ENCODE data around the gene UGT1A5. TPM values are rescaled to one million over a fixed set of nuclear protein-coding genes. Genes with fewer than 3 reads are reported as not detected.

The UGT1A5 gene
- total and polyA plus RNA-seq, 2 of the 4 experiments (the other 2 are of a cell fraction) = not detected

DNA sequence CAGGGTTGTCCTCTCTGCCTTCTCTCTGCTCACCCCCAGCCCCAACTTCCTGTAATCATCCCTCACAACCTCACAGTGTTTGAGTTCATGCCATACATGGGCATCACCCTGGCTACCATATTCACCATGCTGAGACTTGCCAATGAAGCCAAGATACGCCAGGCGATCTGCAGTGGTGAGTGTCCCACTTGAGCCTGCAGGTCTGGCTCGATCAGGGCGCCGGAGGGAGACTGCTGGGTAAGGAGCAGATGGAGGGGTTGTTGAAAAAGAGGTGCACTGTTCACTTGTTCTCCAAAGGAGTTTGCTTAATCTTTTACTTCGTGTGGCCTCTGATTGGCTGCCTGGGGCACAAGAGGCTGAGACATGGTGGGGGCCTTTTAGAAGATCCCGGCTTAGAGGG lies 80.0 kb downstream of the UGT1A5 start:
- Histone ChIP-seq H4K20me1 (ENCODE audit: insufficient read depth, low read length) (no peaks in the 10 kb centered on the region), H3K4ac (ENCODE audit: low read depth, low read length) (no peak overlapping the region), H2AK5ac (ENCODE audit: low read depth, low read length) (no peak overlapping the region), H2BK120ac (ENCODE audit: low read depth, low read length) (no peak overlapping the region), H4K8ac (ENCODE audit: low read depth in 2 of 2, low read length in 2 of 2) (no peak overlapping the region), H2BK15ac (ENCODE audit: low read depth, low read length) (no peak overlapping the region), H3K14ac (replicated peaks; ENCODE audit: low read depth, low read length) (no peak overlapping the region), H2BK5ac (ENCODE audit: low read depth, low read length, poor library complexity, severe bottlenecking) (no peak overlapping the region), H3K9me1 (ENCODE audit: insufficient read depth, low read length) (no peaks in the 10 kb centered on the region), H3K79me1 (ENCODE audit: low read depth in 1 of 2, low read length in 2 of 2) (no peaks in the 10 kb centered on the region), H3K23ac (ENCODE audit: low read depth, low read length) (no peak overlapping the region), H3K4me3 (ENCODE audit: insufficient read depth, low read depth, low read length) (no peak overlapping the region), H2AK9ac (replicated peaks; ENCODE audit: low read depth, low read length, poor library complexity) (no peak overlapping the region), H2AFZ (replicated peaks; ENCODE audit: low read length, poor library complexity) (no peak overlapping the region), H3K27me3 (ENCODE audit: control insufficient read depth, insufficient read depth, low read length) (peaks cover 8% of the 10 kb centered on the region), H4K5ac (ENCODE audit: low read depth, low read length) (no peak overlapping the region), H3K18ac (ENCODE audit: low read depth, low read length) (no peak overlapping the region), H4K91ac (ENCODE audit: insufficient read depth, low read depth, low read length) (no peak overlapping the region), H3K4me2 (ENCODE audit: low read depth, low read length) (no peak overlapping the region), H3K9ac (ENCODE audit: low read depth, low read length) (no peak overlapping the region), H2BK20ac (ENCODE audit: low read depth, low read length) (no peak overlapping the region), H3K9me3 (ENCODE audit: control insufficient read depth, insufficient read depth, low read length) (no peaks in the 10 kb centered on the region), H3K27ac (ENCODE audit: insufficient read depth, low read length) (no peak overlapping the region), H3K56ac (ENCODE audit: extremely low read depth, insufficient read depth, low read length) (no peak overlapping the region), H3K4me1 (ENCODE audit: control insufficient read depth, insufficient read depth, low read length) (no peaks in the 10 kb centered on the region), H3K36me3 (ENCODE audit: control insufficient read depth, insufficient read depth, low read length) (no peaks in the 10 kb centered on the region)
- intact Hi-C loops (cut with micrococcal nuclease) (no loop called here), in situ Hi-C loops (cut with MboI; ENCODE audit: low sequenced_read_pairs) (no loop called here), dilution Hi-C loops (cut with HindIII; ENCODE audit: low sequenced_read_pairs, unreplicated experiment) (no loop called here)
- ChIA-PET POLR2A (ENCODE audit: unreplicated experiment) (no interaction called here), CTCF (no interaction called here)
- no TSS peak for BruUV-seq (replicated peaks)
- no peak for TF ChIP-seq NFE2L2 (IDR thresholded peaks at IDR 0.05; ENCODE audit: low read depth, low read length)
- no peak for TF ChIP-seq RCOR1 (IDR thresholded peaks at IDR 0.05; ENCODE audit: insufficient replicate concordance, low read length)
- TF ChIP-seq CHD1 (IDR thresholded peaks at IDR 0.05; ENCODE audit: low read depth, low read length) = no peak
- TF ChIP-seq, protein P1, sequence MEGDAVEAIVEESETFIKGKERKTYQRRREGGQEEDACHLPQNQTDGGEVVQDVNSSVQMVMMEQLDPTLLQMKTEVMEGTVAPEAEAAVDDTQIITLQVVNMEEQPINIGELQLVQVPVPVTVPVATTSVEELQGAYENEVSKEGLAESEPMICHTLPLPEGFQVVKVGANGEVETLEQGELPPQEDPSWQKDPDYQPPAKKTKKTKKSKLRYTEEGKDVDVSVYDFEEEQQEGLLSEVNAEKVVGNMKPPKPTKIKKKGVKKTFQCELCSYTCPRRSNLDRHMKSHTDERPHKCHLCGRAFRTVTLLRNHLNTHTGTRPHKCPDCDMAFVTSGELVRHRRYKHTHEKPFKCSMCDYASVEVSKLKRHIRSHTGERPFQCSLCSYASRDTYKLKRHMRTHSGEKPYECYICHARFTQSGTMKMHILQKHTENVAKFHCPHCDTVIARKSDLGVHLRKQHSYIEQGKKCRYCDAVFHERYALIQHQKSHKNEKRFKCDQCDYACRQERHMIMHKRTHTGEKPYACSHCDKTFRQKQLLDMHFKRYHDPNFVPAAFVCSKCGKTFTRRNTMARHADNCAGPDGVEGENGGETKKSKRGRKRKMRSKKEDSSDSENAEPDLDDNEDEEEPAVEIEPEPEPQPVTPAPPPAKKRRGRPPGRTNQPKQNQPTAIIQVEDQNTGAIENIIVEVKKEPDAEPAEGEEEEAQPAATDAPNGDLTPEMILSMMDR (conservative IDR thresholded peaks at IDR 0.05; ENCODE audit: low read depth, low read length) = no peak
- no peak for TF ChIP-seq BHLHE40 (IDR thresholded peaks at IDR 0.05; ENCODE audit: low read depth, low read length)
- TF ChIP-seq FOS (IDR thresholded peaks at IDR 0.05; ENCODE audit: low read depth, low read length) = no peak
- no peak for TF ChIP-seq MAZ (IDR thresholded peaks at IDR 0.05; ENCODE audit: borderline replicate concordance, low read depth, low read length)
- TF ChIP-seq POLR2A (IDR thresholded peaks at IDR 0.05; ENCODE audit: low read depth, low read length) = no peak
- no peak for TF ChIP-seq MXI1 (IDR thresholded peaks at IDR 0.05; ENCODE audit: borderline replicate concordance, low read depth, low read length)
- no peak for TF ChIP-seq RAD21 (IDR thresholded peaks at IDR 0.05; ENCODE audit: low read length)
- WGBS, 2 experiments (ENCODE audit: extremely low coverage in 2 of 2, insufficient read length in 1 of 2) = 65% methylated on average over 6 of the region's 7 CpGs; no CpG with 5 or more reads in 1 of the 2 experiments
- DNase-seq (no peak), ATAC-seq (ENCODE audit: low read depth) (no peak)
